Ishikawa (cell line): Measurements from ENCODE around the gene TPM2.

ENCODE experiments used
- CEBPB ChIP-seq: IDR thresholded peaks from 2 replicates; pipeline ENCODE4 v1.6.1; 2012
- CREB1 ChIP-seq: IDR thresholded peaks from 2 replicates; pipeline ENCODE4 v1.6.1; 2012; ENCODE audit warnings: low read depth
- EGR1 ChIP-seq: IDR thresholded peaks from 2 replicates; pipeline ENCODE4 v1.6.1; 2012
- EP300 ChIP-seq: IDR thresholded peaks from 2 replicates; pipeline ENCODE4 v1.6.1; 2012; ENCODE audit warnings: borderline replicate concordance
- FOXM1 ChIP-seq: IDR thresholded peaks from 2 replicates; pipeline ENCODE4 v1.6.1; 2012; ENCODE audit warnings: low read depth, borderline replicate concordance
- NFIC ChIP-seq: IDR thresholded peaks from 2 replicates; pipeline ENCODE4 v1.6.1; 2012
- RAD21 ChIP-seq: IDR thresholded peaks from 2 replicates; pipeline ENCODE4 v1.6.1; 2012; ENCODE audit warnings: low read depth
- TAF1 ChIP-seq: IDR thresholded peaks from 2 replicates; pipeline ENCODE4 v1.6.1; 2012; ENCODE audit warnings: low read depth, mild to moderate bottlenecking
- TCF12 ChIP-seq: IDR thresholded peaks from 2 replicates; pipeline ENCODE4 v1.6.1; 2012; ENCODE audit warnings: low read depth
- TEAD4 ChIP-seq: IDR thresholded peaks from 2 replicates; pipeline ENCODE4 v1.6.1; 2012
- YY1 ChIP-seq: IDR thresholded peaks from 2 replicates; pipeline ENCODE4 v1.6.1; 2012; ENCODE audit warnings: low read depth
- ZBTB7A ChIP-seq: IDR thresholded peaks from 2 replicates; pipeline ENCODE4 v1.6.1; 2012; ENCODE audit warnings: low read depth
- TF ChIP-seq, protein P1 (sequence below): IDR thresholded peaks from 2 replicates; pipeline ENCODE4 v1.6.1; 2012
- TF ChIP-seq, protein P2 (sequence below): IDR thresholded peaks from 2 replicates; pipeline ENCODE4 v1.6.1; 2012; ENCODE audit warnings: low read depth, mild to moderate bottlenecking
- TF ChIP-seq, protein P3 (sequence below): IDR thresholded peaks from 2 replicates; pipeline ENCODE4 v1.6.1; 2012

Gene TPM2

DNA sequence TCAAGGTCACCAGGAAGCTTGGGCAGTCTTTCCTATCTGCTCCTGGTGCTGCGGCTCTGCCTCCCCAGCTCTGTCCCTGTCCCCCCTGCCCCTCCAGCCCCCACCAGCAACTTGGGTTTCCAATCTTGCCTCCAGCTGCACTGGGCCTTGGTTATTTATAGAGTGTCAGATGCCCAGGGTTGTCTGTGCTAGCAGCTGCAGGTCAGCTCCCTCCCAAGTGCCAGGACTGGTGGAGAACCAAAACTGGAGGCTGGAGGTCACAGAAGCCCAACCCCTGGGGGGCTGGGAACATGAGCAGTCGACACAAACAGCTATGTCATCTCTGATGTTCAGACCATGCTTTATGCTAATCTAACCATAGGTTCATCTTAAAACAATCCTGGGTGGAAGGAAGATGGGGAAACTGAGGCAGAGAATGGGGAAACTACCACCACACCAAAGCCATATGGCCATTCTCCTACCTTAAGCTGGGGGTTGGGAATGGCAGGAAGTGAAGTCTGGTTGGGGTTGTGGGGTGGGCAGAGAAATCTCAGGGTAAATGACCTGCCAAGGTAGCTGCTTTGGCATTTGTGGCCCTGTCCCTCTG, 1.7 kb downstream of the TPM2 start:
- no peak for TF ChIP-seq TAF1
- no peak for TF ChIP-seq TEAD4
- no peak for TF ChIP-seq NFIC

DNA sequence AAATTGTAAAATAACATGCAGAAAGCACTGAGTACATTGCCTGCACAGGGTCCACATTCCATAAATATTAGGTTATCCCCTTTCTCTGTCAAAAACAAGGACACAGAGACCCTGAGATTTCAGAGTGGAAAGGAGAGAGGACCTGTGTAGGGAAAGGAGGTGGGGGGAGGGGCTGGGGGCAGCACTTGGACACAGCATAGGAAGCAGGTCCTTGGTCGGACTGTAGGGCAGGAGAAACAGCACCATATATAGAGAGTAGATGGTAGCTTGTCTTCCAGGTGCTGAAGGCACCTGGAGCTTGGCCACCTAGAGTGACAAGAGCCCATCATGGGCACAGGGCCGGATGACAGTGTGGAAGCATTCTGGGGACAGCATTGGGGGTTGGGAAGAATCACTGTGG, 2.4 kb downstream of the TPM2 start:
- TF ChIP-seq CREB1 = no peak
- TF ChIP-seq YY1 = no peak
- TF ChIP-seq ZBTB7A = no peak
- TF ChIP-seq, protein P1, sequence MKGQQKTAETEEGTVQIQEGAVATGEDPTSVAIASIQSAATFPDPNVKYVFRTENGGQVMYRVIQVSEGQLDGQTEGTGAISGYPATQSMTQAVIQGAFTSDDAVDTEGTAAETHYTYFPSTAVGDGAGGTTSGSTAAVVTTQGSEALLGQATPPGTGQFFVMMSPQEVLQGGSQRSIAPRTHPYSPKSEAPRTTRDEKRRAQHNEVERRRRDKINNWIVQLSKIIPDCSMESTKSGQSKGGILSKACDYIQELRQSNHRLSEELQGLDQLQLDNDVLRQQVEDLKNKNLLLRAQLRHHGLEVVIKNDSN = no peak
- TF ChIP-seq NFIC = no peak
- TF ChIP-seq TEAD4 = no peak
- TF ChIP-seq, protein P2, sequence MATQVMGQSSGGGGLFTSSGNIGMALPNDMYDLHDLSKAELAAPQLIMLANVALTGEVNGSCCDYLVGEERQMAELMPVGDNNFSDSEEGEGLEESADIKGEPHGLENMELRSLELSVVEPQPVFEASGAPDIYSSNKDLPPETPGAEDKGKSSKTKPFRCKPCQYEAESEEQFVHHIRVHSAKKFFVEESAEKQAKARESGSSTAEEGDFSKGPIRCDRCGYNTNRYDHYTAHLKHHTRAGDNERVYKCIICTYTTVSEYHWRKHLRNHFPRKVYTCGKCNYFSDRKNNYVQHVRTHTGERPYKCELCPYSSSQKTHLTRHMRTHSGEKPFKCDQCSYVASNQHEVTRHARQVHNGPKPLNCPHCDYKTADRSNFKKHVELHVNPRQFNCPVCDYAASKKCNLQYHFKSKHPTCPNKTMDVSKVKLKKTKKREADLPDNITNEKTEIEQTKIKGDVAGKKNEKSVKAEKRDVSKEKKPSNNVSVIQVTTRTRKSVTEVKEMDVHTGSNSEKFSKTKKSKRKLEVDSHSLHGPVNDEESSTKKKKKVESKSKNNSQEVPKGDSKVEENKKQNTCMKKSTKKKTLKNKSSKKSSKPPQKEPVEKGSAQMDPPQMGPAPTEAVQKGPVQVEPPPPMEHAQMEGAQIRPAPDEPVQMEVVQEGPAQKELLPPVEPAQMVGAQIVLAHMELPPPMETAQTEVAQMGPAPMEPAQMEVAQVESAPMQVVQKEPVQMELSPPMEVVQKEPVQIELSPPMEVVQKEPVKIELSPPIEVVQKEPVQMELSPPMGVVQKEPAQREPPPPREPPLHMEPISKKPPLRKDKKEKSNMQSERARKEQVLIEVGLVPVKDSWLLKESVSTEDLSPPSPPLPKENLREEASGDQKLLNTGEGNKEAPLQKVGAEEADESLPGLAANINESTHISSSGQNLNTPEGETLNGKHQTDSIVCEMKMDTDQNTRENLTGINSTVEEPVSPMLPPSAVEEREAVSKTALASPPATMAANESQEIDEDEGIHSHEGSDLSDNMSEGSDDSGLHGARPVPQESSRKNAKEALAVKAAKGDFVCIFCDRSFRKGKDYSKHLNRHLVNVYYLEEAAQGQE = no peak
- TF ChIP-seq TCF12 = no peak
- no peak for TF ChIP-seq RAD21
- no peak for TF ChIP-seq TAF1
- TF ChIP-seq, protein P3, sequence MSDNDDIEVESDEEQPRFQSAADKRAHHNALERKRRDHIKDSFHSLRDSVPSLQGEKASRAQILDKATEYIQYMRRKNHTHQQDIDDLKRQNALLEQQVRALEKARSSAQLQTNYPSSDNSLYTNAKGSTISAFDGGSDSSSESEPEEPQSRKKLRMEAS = no peak
- no peak for TF ChIP-seq EP300
- TF ChIP-seq EGR1 = no peak
- no peak for TF ChIP-seq CEBPB
- TF ChIP-seq FOXM1 = no peak

DNA sequence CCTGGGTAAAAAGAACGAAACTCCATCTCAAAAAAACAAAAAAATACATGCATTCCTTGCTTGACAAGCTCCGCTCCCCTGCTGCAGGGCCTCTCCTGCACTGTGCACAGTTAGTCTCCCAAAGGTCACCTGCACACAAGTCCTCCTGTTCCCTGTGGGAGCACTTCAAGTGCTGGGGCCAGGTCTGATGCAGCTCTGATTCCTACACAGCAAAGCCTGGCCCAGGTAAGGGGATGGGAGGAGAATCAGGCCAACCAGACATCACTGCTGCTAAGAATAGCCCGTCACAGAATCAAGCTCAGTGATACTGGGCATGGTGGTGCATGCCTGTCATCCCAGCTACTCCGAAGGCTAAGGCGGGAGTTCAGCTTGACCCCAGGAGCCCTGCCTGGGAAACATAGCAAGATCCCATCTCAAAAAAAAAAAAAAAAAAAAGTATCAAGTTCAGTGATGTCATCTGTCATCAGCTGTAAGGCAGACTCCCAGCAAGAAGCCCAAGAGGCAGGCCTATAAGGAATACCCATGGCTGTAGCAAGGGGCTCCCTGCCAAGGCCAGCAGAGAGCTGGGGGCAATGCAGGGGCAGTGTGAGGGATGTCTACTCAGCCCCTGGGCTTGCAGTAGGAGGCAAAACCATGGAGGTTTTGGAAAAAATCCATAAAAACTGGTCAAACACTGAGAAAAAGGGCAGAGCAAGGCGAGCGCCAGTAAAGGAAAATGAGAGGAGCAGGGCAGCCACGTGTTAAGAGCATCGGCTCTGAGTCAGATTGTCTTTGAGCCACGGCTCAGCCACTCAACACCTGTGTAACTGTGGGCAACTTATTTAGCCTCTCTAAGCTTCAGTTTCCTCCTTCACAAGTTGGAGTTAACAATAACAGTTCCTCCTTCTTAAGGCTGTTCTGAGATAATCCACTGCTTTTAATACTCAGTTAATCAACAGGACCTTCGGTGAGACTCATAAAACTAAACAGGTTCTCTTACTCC, 3.2 kb downstream of the TPM2 start:
- no peak for TF ChIP-seq TAF1
- no peak for TF ChIP-seq FOXM1
- no peak for TF ChIP-seq CREB1
- TF ChIP-seq EGR1 = no peak
- no peak for TF ChIP-seq YY1
- no peak for TF ChIP-seq TCF12
- TF ChIP-seq CEBPB = no peak
- no peak for TF ChIP-seq ZBTB7A
- TF ChIP-seq, protein P3 = no peak
- no peak for TF ChIP-seq RAD21
- TF ChIP-seq EP300 = no peak

DNA sequence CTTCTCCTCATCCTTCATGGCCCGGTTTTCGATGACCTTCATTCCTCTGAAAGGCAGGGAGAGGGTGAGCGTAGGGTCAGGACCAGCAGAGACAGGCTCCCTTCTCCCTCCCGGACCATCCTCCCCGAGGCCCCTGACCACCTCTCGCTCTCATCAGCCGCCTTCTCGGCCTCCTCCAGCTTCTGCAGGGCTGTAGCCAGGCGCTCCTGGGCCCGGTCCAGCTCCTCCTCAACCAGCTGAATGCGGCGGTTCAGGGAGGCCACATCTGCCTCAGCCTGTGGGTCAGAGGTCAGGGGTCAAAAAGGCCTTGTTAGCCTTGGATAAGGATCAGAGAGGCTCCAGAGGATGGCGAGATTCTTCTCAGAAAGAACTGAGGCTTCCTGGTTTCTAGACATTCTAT, 4.2 kb downstream of the TPM2 start:
- no peak for TF ChIP-seq YY1

DNA sequence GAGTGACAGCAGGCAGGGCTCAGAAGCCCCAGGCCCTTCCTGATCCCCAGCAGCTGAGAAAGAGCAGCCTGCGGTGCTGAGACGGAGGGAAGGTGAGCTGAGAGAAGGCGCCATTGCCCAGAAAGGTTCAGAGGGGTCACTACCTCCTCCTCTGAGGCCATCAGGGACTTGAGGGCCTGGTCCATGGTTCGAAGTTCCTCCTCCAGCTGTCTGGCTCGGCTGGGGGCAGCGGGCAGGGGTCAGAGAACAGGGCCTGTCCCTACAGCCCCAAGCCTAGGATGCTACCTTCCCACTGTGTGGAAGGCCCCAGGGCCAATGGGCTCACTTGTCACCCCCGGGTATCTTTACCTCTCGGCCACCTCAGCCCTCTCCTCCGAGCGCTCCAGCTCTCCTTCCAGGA, 4.8 kb downstream of the TPM2 start:
- TF ChIP-seq CREB1 (no peak), FOXM1 (no peak), EGR1 (no peak), TEAD4 (no peak), ZBTB7A (no peak), YY1 (no peak), EP300 (no peak), CEBPB (no peak), NFIC (no peak), RAD21 (no peak), TAF1 (no peak), TCF12 (no peak)
- TF ChIP-seq, protein P3 = no peak
- TF ChIP-seq, protein P1 = no peak
- TF ChIP-seq, protein P2 = no peak

DNA sequence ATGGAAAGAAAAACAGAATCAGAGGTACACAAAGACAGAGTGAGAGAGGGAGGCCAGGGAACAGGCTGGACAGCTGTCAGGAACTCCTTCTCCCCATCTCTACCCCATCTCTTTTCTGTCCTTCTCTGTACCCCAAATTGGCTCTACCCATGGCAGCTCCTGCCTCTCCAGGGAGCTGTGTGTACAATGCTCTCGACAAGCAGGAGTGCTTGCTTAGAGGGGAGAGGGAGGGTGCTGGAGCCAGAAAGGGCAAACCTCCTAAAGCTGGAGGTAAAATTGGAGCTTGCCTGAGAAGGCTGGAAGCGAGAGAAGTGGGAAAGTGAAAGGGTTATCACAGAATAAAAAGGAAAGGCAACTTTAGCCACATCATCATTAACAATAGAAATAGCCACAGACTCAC, 6.4 kb downstream of the TPM2 start:
- TF ChIP-seq, protein P1 = no peak
- TF ChIP-seq, protein P2 = no peak
- TF ChIP-seq, protein P3 = no peak
- TF ChIP-seq NFIC = no peak
- no peak for TF ChIP-seq CREB1
- TF ChIP-seq CEBPB = no peak
- TF ChIP-seq ZBTB7A = no peak
- no peak for TF ChIP-seq YY1
- TF ChIP-seq EP300 = no peak
